ENCODE measurements around the gene SIN3B. TPM values are rescaled to one million over a fixed set of nuclear protein-coding genes. Genes with fewer than 3 reads are reported as not detected.

Gene SIN3B
- total RNA-seq, 1 donor from 2014 or later = 59.8 TPM

DNA sequence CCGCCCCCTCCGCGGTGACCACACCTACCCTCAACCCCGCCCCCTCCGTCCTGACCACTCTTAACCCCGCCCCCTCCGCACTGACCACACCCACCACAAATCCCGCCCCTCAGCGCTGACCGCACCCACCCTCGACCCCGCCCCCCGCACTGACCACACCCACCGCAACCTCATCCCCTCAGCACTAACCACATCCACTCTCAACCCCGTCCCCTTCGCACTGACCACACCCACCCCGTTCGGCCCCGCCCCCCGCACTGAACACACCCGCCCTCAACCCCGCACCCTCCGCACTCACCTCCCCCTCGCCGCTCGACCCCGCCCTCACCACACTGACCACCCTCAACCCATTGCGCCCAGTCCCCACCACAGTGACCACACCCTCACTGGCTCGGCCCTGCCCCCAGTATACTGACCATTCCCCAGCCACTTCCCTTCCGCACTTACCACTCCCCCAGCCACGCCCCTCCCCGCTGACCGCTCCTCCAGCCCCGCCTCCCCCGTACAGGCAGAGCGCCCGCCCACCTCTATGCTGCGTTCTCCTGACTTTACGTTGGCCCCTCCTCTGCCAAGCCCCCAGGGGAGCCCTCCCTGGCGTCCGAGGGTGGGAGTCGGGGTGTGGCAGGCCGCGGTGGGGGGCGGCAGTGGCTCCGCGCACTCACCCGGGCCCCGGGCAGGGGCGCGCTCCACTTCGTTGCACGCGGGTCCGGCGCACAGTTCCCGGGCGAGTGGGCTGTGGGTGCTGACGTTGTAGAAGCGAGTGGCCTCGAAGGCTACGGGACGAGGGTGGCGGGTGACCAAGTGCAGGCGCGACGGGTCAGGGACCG, 68.0 kb downstream of the SIN3B start:
- intact Hi-C loops (cut with DNase I) = no loop called here
- DNase-seq (peak; percentile 94), ATAC-seq (peak; percentile 87)
- Histone ChIP-seq H3K36me3 (no peaks in the 10 kb centered on the region), H3K4me3 (peak overlapping the region; percentile 57), H3K9me3 (no peaks in the 10 kb centered on the region), H3K27me3 (no peaks in the 10 kb centered on the region), H3K4me1 (peaks cover 6% of the 10 kb centered on the region), H3K27ac (peak overlapping the region; percentile 63)
- TF ChIP-seq, protein P1, sequence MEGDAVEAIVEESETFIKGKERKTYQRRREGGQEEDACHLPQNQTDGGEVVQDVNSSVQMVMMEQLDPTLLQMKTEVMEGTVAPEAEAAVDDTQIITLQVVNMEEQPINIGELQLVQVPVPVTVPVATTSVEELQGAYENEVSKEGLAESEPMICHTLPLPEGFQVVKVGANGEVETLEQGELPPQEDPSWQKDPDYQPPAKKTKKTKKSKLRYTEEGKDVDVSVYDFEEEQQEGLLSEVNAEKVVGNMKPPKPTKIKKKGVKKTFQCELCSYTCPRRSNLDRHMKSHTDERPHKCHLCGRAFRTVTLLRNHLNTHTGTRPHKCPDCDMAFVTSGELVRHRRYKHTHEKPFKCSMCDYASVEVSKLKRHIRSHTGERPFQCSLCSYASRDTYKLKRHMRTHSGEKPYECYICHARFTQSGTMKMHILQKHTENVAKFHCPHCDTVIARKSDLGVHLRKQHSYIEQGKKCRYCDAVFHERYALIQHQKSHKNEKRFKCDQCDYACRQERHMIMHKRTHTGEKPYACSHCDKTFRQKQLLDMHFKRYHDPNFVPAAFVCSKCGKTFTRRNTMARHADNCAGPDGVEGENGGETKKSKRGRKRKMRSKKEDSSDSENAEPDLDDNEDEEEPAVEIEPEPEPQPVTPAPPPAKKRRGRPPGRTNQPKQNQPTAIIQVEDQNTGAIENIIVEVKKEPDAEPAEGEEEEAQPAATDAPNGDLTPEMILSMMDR (IDR thresholded peaks at IDR 0.05) = no peak

DNA sequence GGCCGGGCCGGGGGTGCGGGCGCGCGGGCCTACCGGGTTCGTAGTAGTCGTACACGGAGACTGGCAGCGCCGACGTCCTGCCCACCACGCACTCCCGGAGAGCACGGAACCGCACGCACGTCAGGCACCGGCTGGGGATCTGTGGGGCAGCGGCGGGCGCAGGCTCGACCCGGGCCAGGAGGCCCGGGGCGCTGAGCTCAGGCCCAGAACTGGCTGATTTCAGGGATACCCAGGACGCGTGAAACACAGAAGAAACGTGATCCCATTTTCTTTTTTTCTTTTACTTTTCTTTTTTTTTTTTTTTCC, 68.6 kb downstream of the SIN3B start:
- H3K4me3 ChIP-seq = peak overlapping the region; percentile 57
- no peaks in the 10 kb centered on the region for H3K9me3 ChIP-seq
- DNase-seq = no peak
- intact Hi-C loops (cut with DNase I) = no loop called here
- no peaks in the 10 kb centered on the region for H3K27me3 ChIP-seq
- H3K4me1 ChIP-seq = peaks cover 6% of the 10 kb centered on the region
- TF ChIP-seq, protein P1 (IDR thresholded peaks at IDR 0.05) = no peak
- peak overlapping the region; percentile 63 for H3K27ac ChIP-seq
- H3K36me3 ChIP-seq = no peaks in the 10 kb centered on the region
- ATAC-seq = no peak

DNA sequence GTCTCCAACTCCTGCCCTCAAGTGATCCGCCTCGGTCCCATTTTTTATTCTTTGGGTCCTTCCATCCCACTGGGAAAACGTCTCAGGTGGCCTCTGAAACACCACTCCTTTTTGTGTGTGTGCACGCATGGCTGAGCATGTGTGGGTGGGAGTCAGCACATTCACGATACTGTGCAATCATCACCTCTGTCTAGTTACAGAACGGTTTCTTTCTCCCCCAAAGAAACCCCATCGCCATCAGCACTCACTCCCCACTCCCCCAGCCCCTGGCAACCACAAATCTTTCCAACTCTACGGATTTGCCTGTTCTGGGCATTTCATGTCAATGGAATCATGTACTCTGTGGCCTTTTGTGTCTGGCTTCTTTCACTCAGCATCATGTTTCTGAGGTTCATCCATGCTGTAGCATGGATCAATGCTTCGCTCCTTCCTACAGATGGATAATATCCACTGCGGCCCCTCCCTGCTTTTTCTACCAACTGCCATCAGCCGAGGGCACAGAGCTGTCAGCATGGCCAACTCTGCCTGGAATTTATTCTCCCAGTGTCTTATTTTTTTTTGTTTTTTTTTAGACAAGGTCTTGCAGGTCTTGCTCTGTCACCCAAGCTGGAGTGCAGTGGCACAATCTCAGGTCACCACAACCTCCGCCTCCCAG, 69.3 kb downstream of the SIN3B start:
- DNase-seq (no peak), ATAC-seq (no peak)
- H3K36me3 ChIP-seq = no peaks in the 10 kb centered on the region
- peaks cover 6% of the 10 kb centered on the region for H3K4me1 ChIP-seq
- intact Hi-C loops (cut with DNase I) = no loop called here
- H3K27me3 ChIP-seq = no peaks in the 10 kb centered on the region
- no peak overlapping the region for H3K27ac ChIP-seq
- TF ChIP-seq, protein P1 (IDR thresholded peaks at IDR 0.05) = no peak
- no peak overlapping the region for H3K4me3 ChIP-seq
- no peaks in the 10 kb centered on the region for H3K9me3 ChIP-seq

DNA sequence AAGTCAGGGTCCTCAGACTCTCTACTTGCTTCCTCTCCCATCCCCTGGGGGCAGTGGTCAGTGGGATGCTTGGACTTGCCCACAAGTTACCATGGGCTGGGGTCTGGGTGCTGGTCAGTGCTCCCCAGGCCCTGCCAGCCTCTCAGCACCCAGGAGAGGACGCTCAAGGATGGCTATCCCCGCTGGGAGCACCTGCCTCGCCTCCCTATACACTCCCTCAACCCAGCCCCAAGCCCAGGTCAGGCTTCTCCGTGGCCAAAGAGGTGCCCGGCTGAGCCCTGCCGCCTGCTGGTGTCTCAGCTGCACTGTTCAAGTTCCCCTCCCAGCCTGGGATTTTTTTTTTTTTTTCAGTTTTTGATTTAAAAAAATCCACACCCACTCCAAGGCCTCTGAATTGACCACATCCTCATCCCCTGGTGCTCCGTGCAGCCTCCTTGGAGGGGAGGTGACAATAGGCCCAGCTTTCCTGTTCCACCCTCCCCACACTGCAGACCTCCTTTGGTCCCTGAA, 70.4 kb downstream of the SIN3B start:
- TF ChIP-seq, protein P1 (IDR thresholded peaks at IDR 0.05) = peak; percentile 55
- H3K27ac ChIP-seq = no peak overlapping the region
- no peaks in the 10 kb centered on the region for H3K36me3 ChIP-seq
- peaks cover 6% of the 10 kb centered on the region for H3K4me1 ChIP-seq
- H3K27me3 ChIP-seq = no peaks in the 10 kb centered on the region
- no peaks in the 10 kb centered on the region for H3K9me3 ChIP-seq
- H3K4me3 ChIP-seq = no peak overlapping the region
- DNase-seq (no peak), ATAC-seq (peak; percentile 19)
- intact Hi-C loops (cut with DNase I) = no loop called here

DNA sequence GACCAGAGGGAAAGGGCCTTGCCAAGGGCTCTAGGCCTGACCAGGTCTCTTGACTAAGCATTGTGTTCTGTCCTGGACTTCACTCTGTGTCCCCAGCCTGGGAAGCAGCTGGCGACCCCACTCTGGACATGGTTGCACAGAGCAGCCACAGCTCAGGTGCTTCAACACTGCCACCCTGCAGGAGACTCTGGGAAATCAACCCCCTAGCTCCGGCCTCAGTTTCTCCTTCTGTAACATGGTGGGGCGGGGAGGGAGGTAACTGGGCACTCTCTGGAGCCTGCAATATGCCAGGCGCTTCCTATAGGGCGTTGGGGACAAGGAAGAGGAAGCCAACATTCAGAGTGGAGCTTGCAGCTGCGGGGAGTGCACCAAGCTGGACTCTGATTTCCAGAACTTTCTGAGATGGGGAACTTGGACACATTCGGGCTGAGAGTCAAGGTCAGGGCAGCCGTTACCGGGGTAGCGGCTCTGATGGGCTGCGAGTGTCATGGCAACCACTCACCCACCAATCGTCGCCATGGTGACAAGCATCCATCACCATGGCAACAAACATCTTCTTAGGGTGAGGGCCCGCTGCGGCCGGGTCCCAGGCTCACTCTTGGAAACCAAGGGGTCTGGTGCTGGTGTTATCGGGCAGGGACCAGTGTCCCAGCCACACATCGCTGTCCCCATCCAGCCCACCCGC, 72.4 kb downstream of the SIN3B start:
- H3K27ac ChIP-seq = no peak overlapping the region
- H3K9me3 ChIP-seq = no peaks in the 10 kb centered on the region
- no peaks in the 10 kb centered on the region for H3K27me3 ChIP-seq
- DNase-seq (no peak), ATAC-seq (no peak)
- TF ChIP-seq, protein P1 (IDR thresholded peaks at IDR 0.05) = no peak
- H3K36me3 ChIP-seq = no peaks in the 10 kb centered on the region
- intact Hi-C loops (cut with DNase I) = no loop called here
- H3K4me1 ChIP-seq = peaks cover under 1% of the 10 kb centered on the region
- no peak overlapping the region for H3K4me3 ChIP-seq
